C4-2B (cell line): Measurements from ENCODE around the gene SEMA5A.

Experiments
- CTCF ChIP-seq: fragments of 450-650 bp; conservative IDR thresholded peaks from 2 replicates; pipeline ENCODE4 v1.5.1; 2017; ENCODE audit warnings: mild to moderate bottlenecking
- ZFX ChIP-seq: fragments of 450-650 bp; IDR thresholded peaks from 2 replicates; pipeline ENCODE4 v1.6.1; 2017

- no peak for TF ChIP-seq CTCF
- TF ChIP-seq ZFX, result no peak
These were observed 5.1 kb downstream of the SEMA5A start for GRCh38 chr5:9540791-9541190.
